H9 (cell line): ENCODE results near the gene CDC5L. TPM values are rescaled to one million over a fixed set of nuclear protein-coding genes. Genes with fewer than 3 reads are reported as not detected.

Experiments used
- DNase-seq: peaks from one replicate; pipeline ENCODE4 v3.0.0-alpha.2; 2017
- H2AFZ ChIP-seq: one replicate; pipeline ENCODE4 v1.6.1; 2013; ENCODE audit warnings: mild to moderate bottlenecking, low read length, control low read depth, moderate library complexity
- H2AK5ac ChIP-seq: 2 replicates; pipeline ENCODE4 v1.6.1; 2013; ENCODE audit warnings: low read length, control low read depth, mixed read lengths; ENCODE audit not compliant: insufficient read length
- H2BK120ac ChIP-seq: one replicate; pipeline ENCODE4 v1.6.1; 2013; ENCODE audit warnings: low read depth, mild to moderate bottlenecking, low read length, control low read depth, inconsistent platforms; ENCODE audit not compliant: poor library complexity, severe bottlenecking
- H2BK12ac ChIP-seq: 2 replicates; pipeline ENCODE4 v1.6.1; 2013; ENCODE audit warnings: low read length, control low read depth, mixed read lengths, low read depth; ENCODE audit not compliant: insufficient read length
- H2BK15ac ChIP-seq: 2 replicates; pipeline ENCODE4 v1.6.1; 2013; ENCODE audit warnings: low read depth, low read length, control low read depth
- H2BK20ac ChIP-seq: one replicate; pipeline ENCODE4 v1.6.1; 2013; ENCODE audit warnings: low read depth, mild to moderate bottlenecking, low read length, control low read depth, inconsistent platforms; ENCODE audit not compliant: poor library complexity, severe bottlenecking
- H2BK5ac ChIP-seq: 2 replicates; pipeline ENCODE4 v1.6.1; 2013; ENCODE audit warnings: low read length, control low read depth, mixed read lengths; ENCODE audit not compliant: insufficient read length
- H3K14ac ChIP-seq: 2 replicates; pipeline ENCODE4 v1.6.1; 2013; ENCODE audit warnings: low read length, control low read depth; ENCODE audit not compliant: insufficient read depth
- H3K18ac ChIP-seq: 2 replicates; pipeline ENCODE4 v1.6.1; 2013; ENCODE audit warnings: low read depth, mild to moderate bottlenecking, mixed read lengths, low read length, control low read depth; ENCODE audit not compliant: insufficient read length
- H3K23ac ChIP-seq: 2 replicates; pipeline ENCODE4 v1.6.1; 2013; ENCODE audit warnings: low read length, control low read depth, mixed read lengths, low read depth; ENCODE audit not compliant: insufficient read length
- H3K23me2 ChIP-seq: 2 replicates; pipeline ENCODE4 v1.6.1; 2013; ENCODE audit warnings: low read depth, mild to moderate bottlenecking, mixed read lengths, low read length, control low read depth; ENCODE audit not compliant: insufficient read length, poor library complexity, severe bottlenecking
- H3K27ac ChIP-seq: 2 replicates; pipeline ENCODE4 v1.5.1; 2013; ENCODE audit warnings: low read length, control low read depth, mixed read lengths, low read depth; ENCODE audit not compliant: insufficient read length
- H3K27me3 ChIP-seq: 2 replicates; pipeline ENCODE4 v1.6.1; 2013; ENCODE audit warnings: low read length, control low read depth, inconsistent platforms; ENCODE audit not compliant: insufficient read depth
- H3K4ac ChIP-seq: 2 replicates; pipeline ENCODE4 v1.6.1; 2013; ENCODE audit warnings: low read depth, mild to moderate bottlenecking, control low read depth, inconsistent platforms, low read length, moderate library complexity
- H3K4me1 ChIP-seq: 2 replicates; pipeline ENCODE4 v1.6.1; 2013; ENCODE audit warnings: low read length, control low read depth, inconsistent platforms; ENCODE audit not compliant: insufficient read depth
- H3K4me2 ChIP-seq: 2 replicates; pipeline ENCODE4 v1.6.1; 2013; ENCODE audit warnings: low read length, control low read depth, mixed read lengths; ENCODE audit not compliant: insufficient read length, insufficient read depth
- H3K56ac ChIP-seq: 2 replicates; pipeline ENCODE4 v1.6.1; 2013; ENCODE audit warnings: low read depth, mild to moderate bottlenecking, mixed read lengths, low read length, control low read depth; ENCODE audit not compliant: insufficient read length
- H3K79me1 ChIP-seq: 2 replicates; pipeline ENCODE4 v1.6.1; 2013; ENCODE audit warnings: low read depth, mild to moderate bottlenecking, moderate library complexity, low read length, control low read depth, inconsistent platforms; ENCODE audit not compliant: insufficient read depth, poor library complexity, severe bottlenecking
- H3K79me2 ChIP-seq: 2 replicates; pipeline ENCODE4 v1.6.1; 2013; ENCODE audit warnings: low read length, control low read depth, inconsistent platforms; ENCODE audit not compliant: insufficient read depth
- H3K9ac ChIP-seq: 2 replicates; pipeline ENCODE4 v1.6.1; 2013; ENCODE audit warnings: low read length, control low read depth, mixed read lengths; ENCODE audit not compliant: insufficient read length; ENCODE audit errors: extremely low read depth
- H3K9me3 ChIP-seq: one replicate; pipeline ENCODE4 v1.6.1; 2013; ENCODE audit warnings: low read depth, low read length, inconsistent platforms; ENCODE audit not compliant: control insufficient read depth
- H3T11ph ChIP-seq: one replicate; pipeline ENCODE4 v1.6.1; 2013; ENCODE audit warnings: mild to moderate bottlenecking, low read length, control low read depth, inconsistent platforms
- H4K20me1 ChIP-seq: one replicate; pipeline ENCODE4 v1.6.1; 2013; ENCODE audit not compliant: control insufficient read depth, insufficient read length, insufficient read depth
- H4K5ac ChIP-seq: 2 replicates; pipeline ENCODE4 v1.6.1; 2013; ENCODE audit warnings: low read depth, mild to moderate bottlenecking, mixed read lengths, low read length, control low read depth; ENCODE audit not compliant: insufficient read length
- H4K8ac ChIP-seq: replicated peaks from 2 replicates; pipeline ENCODE4 v1.6.1; 2013; ENCODE audit warnings: low read length, control low read depth, mixed read lengths, low read depth; ENCODE audit not compliant: insufficient read length
- H4K91ac ChIP-seq: 2 replicates; pipeline ENCODE4 v1.6.1; 2013; ENCODE audit warnings: low read depth, mild to moderate bottlenecking, moderate library complexity, mixed read lengths, low read length, control low read depth; ENCODE audit not compliant: insufficient read length
- H3K27ac Mint-ChIP-seq, 3 experiments: 2 replicates in 2 of 3; 3 replicates in 1 of 3; pipeline ENCODE4 v1.8.0; 2020 to 2021; ENCODE audit warnings: mixed read lengths in 3 of 3, mild to moderate bottlenecking in 1 of 3, moderate library complexity in 1 of 3
- H3K27me3 Mint-ChIP-seq: 2 replicates; pipeline ENCODE4 v1.8.0; 2021; ENCODE audit warnings: low read depth, mild to moderate bottlenecking, moderate library complexity, mixed read lengths
- H3K36me3 Mint-ChIP-seq, 3 experiments: 2 replicates in 2 of 3; 3 replicates in 1 of 3; pipeline ENCODE4 v1.8.0; 2020 to 2021; ENCODE audit warnings: low read depth in 3 of 3, mixed read lengths in 3 of 3; ENCODE audit not compliant: insufficient read depth in 1 of 3
- H3K4me1 Mint-ChIP-seq, 2 experiments: 2 replicates each; pipeline ENCODE4 v1.8.0; 2020; ENCODE audit warnings: mixed read lengths in 2 of 2
- H3K4me3 Mint-ChIP-seq, 2 experiments: 2 replicates in 1 of 2; 3 replicates in 1 of 2; pipeline ENCODE4 v1.8.0; 2020 to 2021; ENCODE audit warnings: mild to moderate bottlenecking in 2 of 2, mixed read lengths in 2 of 2, moderate library complexity in 1 of 2
- H3K9me3 Mint-ChIP-seq, 2 experiments: 2 replicates in 1 of 2; 3 replicates in 1 of 2; pipeline ENCODE4 v1.8.0; 2020; ENCODE audit warnings: mild to moderate bottlenecking in 2 of 2, mixed read lengths in 2 of 2, moderate library complexity in 1 of 2
- WGBS: extraction: QIAGEN DNeasy Blood & Tissue Kit; methylation state at CpG from one replicate; pipeline ENCODE4 v1.1.7; 2013; ENCODE audit warnings: missing lambda C conversion rate, low lambda C conversion rate, mixed read lengths; ENCODE audit not compliant: insufficient read length; ENCODE audit errors: extremely low coverage; 5-methylcytosine and 5-hydroxymethylcytosine counted together
- total RNA-seq: library from RNA; stranded (reverse); gene quantifications from 2 replicates; pipeline ENCODE4 v1.2.1, GENCODE V29; 2021
- TF ChIP-seq, protein P1 (sequence below): fragments of 200-600 bp; sonication (generic); conservative IDR thresholded peaks from 3 replicates; pipeline ENCODE4 v1.8.0; 2021; ENCODE audit warnings: antibody characterized with exemption, mild to moderate bottlenecking

Gene CDC5L
- total RNA-seq, 1 experiment from 2014 or later: 34.3 TPM

DNA sequence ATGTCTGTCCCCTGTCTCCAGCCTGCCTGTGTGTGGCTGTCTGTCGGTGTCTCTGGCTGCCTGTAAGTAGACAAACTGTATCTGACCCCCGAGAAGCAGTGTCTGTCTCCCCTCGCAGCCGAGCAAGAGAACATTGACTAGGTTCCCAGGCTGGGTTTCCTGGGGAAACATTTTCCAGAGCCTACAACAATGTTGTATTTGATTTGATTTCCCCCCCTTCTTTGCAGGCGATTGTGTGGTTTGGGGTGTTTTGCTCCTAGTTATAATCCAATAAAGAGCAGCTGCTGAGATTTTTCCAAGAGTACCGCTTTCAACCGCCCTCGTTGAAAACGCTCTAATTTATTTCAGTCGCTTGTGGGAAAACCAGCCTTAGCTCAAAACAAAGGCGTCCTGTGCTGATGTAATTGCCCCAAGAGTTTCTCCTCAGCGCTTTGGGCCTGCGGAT is 92.6 kb downstream of the CDC5L start:
- no peaks in the 10 kb centered on the region for H3K79me2 ChIP-seq
- H3K4me1 ChIP-seq: no peaks in the 10 kb centered on the region; the same call in 1 of the 2 replicates
- no peak overlapping the region for H2BK20ac ChIP-seq
- no peak overlapping the region for H3K14ac ChIP-seq
- no peak overlapping the region for H2AFZ ChIP-seq
- TF ChIP-seq, protein P1, sequence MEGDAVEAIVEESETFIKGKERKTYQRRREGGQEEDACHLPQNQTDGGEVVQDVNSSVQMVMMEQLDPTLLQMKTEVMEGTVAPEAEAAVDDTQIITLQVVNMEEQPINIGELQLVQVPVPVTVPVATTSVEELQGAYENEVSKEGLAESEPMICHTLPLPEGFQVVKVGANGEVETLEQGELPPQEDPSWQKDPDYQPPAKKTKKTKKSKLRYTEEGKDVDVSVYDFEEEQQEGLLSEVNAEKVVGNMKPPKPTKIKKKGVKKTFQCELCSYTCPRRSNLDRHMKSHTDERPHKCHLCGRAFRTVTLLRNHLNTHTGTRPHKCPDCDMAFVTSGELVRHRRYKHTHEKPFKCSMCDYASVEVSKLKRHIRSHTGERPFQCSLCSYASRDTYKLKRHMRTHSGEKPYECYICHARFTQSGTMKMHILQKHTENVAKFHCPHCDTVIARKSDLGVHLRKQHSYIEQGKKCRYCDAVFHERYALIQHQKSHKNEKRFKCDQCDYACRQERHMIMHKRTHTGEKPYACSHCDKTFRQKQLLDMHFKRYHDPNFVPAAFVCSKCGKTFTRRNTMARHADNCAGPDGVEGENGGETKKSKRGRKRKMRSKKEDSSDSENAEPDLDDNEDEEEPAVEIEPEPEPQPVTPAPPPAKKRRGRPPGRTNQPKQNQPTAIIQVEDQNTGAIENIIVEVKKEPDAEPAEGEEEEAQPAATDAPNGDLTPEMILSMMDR: no peak
- H3K9ac ChIP-seq: no peak overlapping the region
- H3K27ac ChIP-seq: no peak overlapping the region
- H4K20me1 ChIP-seq: no peaks in the 10 kb centered on the region
- no peak overlapping the region for H2BK5ac ChIP-seq
- H4K91ac ChIP-seq: no peak overlapping the region
- no peak overlapping the region for H2BK120ac ChIP-seq
- 0 out of 7 replicates have a peak overlapping the region, but pooled peaks of 1 of the 3 experiments have one; percentile 27 for H3K27ac Mint-ChIP-seq
- H3K79me1 ChIP-seq: no peaks in the 10 kb centered on the region
- peak overlapping the region; percentile 65 for H2AK5ac ChIP-seq
- H3K23ac ChIP-seq: no peak overlapping the region
- DNase-seq: no peak
- H3K18ac ChIP-seq: no peak overlapping the region
- no peaks in the 10 kb centered on the region for H3K36me3 Mint-ChIP-seq
- H3K9me3 ChIP-seq: no peaks in the 10 kb centered on the region
- H4K5ac ChIP-seq: no peak overlapping the region
- no peak overlapping the region for H3K4ac ChIP-seq
- H4K8ac ChIP-seq: no peak overlapping the region
- no peak overlapping the region for H3K4me3 Mint-ChIP-seq
- no peak overlapping the region for H3T11ph ChIP-seq
- H3K4me2 ChIP-seq: no peak overlapping the region
- WGBS: no CpG with 5 or more reads among the region's 13 CpGs
- H3K27me3 Mint-ChIP-seq: peaks cover 3% of the 10 kb centered on the region; the same call in 1 of the 2 replicates
- H3K4me1 Mint-ChIP-seq: peaks cover 19 to 29% of the 10 kb centered on the region in 2 experiments
- no peaks in the 10 kb centered on the region; a peak in 1 of 5 replicates for H3K9me3 Mint-ChIP-seq
- H3K23me2 ChIP-seq: no peaks in the 10 kb centered on the region
- no peak overlapping the region for H2BK12ac ChIP-seq
- no peaks in the 10 kb centered on the region for H3K27me3 ChIP-seq
- no peak overlapping the region for H3K56ac ChIP-seq
- no peak overlapping the region for H2BK15ac ChIP-seq
